CD4-positive, alpha-beta T cell treated with Interleukin-4 for 1 hour (primary cell): Measurements from ENCODE around the gene PIP5KL1.
"Not testable (repeated sequence)": the region's sequence is repeated elsewhere in the genome, so short reads cannot be mapped to it uniquely, and the experiment has no call there.

ENCODE experiments used
- DNase-seq, 2 donors: peaks; one replicate each; pipeline ENCODE4 v3.0.0-alpha.2; 2020 to 2022

PIP5KL1 gene

GRCh38 chr9:127885508-127886281 lies 44.9 kb downstream of the PIP5KL1 start:
- no peak for DNase-seq

DNA sequence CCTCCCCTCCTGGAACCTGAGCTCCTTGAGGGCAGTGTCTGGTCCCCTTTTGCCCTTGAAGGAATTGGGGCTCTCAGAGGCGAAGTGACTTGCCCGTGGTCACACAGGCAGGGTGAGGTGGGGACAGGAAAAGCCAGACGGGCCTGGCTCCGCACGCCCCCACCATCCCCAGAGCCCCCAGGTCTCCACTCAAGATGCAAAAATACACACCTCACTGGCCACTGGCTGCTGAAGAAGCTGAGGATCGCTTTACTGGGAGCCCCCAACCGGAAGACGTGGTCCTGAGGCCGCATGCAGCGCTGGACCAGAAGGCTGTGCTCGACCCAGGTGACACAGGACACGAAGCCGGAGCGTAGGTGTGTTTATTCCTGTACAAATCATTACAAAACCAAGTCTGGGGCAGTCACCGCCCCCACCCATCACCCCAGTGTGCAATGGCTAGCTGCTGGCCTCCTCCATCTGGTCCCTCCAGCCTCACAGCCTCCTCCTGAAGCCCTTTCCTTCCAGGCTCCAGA lies 45.5 kb downstream of the PIP5KL1 start:
- DNase-seq, result no peak

DNA sequence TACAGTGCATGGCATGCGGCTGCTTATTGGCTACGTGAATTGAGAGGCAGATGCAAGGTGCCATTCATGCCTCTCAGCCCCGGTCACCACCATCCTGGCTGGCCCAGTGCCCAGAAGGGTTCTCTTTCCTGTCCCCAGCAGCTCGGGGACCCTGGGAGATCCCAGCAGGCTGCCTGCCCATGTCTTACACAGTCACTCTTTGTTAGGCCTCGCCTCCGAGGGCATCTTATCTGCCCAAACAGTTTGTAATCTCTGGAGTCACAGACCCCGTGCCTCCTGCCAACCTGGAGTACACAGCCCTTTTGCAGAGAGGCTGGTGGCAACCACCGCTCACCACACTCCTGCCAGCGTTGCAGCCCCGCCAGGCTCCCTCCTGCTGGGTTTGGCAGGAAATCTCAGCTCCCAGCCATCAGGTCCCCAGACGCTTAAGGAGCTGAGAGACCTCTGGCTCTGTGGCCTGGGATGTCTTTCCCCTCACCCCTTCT lies 46.1 kb downstream of the PIP5KL1 start:
- DNase-seq, result no peak

DNA sequence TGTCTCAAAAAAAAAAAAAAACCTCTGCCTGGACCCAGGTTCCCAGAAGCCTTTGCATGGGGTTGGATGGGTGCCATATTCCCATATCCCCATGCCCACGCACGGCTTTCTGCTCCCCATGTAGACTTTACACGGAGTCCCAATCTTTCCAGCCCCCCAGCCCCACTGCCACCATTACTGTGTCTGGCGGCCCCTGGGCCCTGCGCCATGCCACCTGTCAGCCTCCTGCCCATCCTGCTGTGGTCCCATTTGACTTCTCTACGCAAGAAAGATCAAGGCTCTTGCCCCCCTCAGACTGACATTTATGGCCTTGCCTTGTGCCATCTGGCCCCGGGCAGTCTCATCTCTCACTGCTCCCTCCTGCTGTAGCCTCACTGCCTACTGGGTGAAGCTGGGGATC lies 46.6 kb downstream of the PIP5KL1 start:
- DNase-seq, result no peak

- not testable (repeated sequence) for DNase-seq
Observed at GRCh38 chr9:127881715-127882114, 48.9 kb downstream of the PIP5KL1 start.

- DNase-seq, result no peak
Observed at GRCh38 chr9:127880143-127880542, 50.4 kb downstream of the PIP5KL1 start.

GRCh38 chr9:127878652-127879390 lies 51.8 kb downstream of the PIP5KL1 start:
- no peak for DNase-seq

DNA sequence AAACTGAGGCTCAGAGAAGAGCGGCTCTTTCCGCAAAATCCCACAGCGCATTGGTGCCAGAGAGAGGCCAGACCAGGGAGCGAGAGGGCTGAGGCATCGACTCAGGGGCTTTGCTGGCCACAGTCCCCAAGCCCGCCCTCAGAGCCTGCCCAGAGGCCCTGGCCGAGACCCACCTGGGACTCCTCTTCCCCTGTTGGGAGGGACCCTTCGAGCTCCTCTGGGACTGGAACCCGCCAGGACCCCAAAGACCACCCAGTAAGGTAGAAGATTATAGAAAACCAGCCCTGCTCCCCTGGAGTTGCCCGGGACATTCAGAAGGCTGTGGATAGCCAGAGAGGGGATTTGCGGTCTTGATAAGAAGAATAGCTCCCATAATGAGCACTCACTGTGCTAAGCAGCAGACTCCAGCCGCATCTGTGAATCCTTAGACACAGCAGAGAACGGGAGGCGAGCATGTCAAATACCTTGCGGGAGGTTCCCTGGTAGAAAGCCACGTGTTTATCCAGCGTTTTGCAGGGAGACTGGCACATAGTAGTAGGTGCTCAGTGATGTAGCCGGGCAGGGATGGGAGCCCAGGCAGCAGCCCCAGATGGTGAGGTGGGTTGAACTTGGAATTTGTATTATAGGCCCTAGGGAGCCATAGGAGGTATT lies 52.5 kb downstream of the PIP5KL1 start:
- DNase-seq, result no peak

DNA sequence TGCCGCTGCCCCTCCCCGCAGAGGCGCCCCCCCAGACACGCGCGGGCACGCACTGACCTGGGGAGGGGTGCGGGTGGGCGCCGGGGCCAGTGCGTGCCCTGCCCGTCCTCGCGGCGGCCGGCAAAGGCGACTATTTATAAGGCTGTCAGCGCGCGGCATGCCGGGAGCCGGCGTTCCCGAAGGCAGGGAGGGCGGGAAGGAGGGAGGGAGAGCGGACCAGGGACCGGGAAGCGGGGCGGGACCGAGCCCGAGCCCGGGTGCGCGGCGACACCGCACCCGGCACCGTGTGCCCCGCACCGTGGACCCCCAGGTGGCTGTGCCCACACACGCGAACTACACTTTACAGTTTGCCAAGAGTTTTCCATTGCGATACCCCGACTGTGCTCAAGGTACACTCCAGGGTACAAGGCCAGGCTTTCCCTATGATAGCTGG lies 53.0 kb downstream of the PIP5KL1 start, which contains the start of gene AK1:
TSS of gene AK1 (minus strand) at position 110 of the 433 bp plus-strand sequence. CDS start 3,058 bp downstream, outside the sequence.
- no peak for DNase-seq

GRCh38 chr9:127876764-127877562 lies 53.6 kb downstream of the PIP5KL1 start:
- DNase-seq, result no peak

DNA sequence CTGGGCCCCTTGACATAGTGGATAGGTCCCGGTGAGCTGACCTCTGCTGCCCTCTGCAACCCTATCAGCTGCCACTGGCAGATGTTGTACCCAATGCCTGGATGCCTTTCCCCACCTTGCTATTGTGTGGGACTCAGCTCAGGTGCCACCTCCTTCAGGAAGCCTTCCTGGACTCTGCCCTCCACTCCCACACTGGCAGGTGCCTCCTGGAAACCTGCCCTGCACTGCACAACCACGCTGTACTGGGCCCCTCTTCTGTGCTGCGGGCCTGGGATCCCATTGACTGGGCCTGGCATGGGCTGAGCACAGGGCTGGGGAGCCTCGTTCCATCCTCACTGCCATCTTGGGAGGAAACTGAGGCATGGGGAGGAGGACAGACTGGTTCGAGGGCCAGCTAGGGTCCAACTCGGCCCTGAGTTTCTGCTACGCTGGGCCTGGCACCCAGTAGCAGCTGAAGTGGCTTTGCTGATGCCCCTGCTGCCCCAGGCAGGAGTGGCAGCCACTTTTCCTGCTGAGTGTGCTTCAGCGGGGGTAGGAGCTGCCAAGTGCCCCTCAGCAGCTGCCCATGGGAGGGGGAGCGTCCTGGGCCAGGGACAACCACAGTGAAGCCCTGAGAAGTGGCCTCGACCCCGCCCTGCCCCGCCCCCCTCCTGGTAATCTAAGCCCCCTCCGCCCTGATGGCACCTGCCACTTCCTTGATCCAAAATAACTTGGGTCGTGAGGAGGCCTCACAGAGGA lies 54.4 kb downstream of the PIP5KL1 start:
- no peak for DNase-seq

DNA sequence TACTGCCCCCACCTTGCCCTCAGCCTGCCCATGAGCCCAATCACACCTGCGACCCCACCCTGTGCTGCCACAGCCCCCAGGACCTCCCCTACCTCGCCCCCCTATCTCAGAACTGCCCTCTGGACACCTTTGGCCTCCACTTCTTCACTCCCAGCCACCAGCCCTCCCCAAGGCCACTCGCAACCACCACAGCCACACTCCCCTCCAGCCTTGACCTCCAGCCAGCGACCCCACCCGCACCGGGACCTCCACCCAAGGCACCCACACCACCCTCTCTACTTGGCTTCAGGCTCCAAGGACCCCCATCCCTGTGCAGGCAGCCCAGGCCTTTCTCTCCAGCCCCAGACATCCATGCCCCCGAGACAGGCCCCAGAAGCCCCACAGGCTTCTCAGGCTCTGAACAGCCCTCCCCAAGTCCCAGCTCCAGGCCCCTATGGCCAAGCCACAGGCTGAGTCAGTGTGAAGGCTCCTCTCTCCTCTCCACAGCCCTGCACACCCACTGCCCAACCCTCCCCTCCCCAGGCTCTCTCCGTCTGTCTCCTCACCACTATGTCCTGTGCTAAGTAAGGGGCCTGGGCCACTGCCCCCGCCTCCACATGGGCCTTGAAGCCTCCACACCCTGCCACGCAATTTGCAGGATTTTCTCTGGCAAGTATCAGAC lies 55.1 kb downstream of the PIP5KL1 start:
- no peak for DNase-seq

DNA sequence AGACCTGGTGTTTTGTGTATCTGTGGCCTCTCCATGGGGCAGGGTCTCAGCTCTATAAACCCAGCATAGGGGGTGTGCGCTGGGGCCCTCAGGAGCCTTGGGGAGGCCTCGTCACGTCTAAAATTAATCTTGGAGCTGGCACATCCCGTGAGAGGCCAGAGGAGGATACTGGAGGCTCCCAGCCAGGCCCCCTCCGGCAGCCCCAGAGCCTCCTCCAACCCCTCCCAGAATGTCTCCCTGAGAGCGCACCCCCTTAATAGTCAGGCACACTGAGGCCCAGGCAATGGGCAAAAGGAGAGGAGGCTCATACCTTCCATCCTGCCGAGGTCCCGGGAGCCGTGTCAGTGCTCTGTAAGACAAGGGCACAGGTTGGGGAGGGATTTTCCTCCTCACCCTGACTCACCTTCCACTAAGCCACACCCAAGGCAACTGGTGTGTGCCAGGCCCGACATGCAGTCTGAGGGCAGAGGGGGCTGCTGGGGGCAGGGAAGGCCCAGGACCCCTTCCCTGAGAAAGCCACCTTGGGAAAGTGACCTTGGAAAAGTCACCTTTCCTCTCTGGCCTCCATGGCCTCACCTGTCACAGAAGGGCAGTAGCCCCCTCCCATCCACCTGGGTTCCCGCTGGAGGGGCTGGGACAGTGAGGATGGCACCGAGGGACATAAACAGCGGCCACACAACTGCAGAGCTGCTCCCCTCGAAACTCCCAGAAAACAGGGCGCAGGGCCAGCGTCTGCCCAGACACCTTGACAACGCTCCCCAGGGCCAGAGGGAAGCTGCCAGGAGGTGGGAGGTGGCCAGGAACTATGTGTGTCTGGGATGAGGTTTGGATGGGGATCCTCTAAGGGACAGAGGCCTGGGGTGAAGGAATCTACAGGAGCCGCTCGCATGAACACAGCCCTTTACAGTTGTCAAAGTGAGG lies 56.0 kb downstream of the PIP5KL1 start:
- DNase-seq, result no peak

GRCh38 chr9:127873886-127874285 lies 56.7 kb downstream of the PIP5KL1 start:
- DNase-seq, result no peak

DNA sequence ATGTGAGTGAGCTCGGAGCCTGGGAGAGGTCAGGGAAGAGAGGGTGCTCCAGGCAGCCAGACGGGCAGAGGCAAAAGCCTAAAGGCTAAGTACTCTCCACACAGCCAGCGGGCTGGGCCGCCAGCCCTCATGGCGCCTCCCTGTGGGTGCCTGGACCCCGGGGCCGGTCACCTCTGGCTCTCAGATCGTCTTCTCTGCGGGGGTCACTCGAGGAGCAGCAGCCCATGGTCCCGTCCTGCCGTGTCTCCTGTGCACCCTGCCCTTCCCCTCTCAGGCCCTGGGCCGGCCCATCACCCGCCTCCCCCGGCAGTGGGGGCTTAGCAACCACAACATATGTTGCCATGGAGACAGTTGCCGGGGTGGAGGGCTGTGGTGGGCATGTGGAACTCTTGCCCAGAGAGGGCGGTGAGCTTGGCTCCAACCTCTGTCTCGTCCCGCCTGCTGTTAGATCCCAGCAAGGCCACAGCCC lies 57.3 kb downstream of the PIP5KL1 start:
- DNase-seq, result no peak

- no peak for DNase-seq
Observed at GRCh38 chr9:127872369-127873222, 58.0 kb downstream of the PIP5KL1 start.

- DNase-seq, result no peak
Observed at GRCh38 chr9:127871531-127871930, 59.0 kb downstream of the PIP5KL1 start.

DNA sequence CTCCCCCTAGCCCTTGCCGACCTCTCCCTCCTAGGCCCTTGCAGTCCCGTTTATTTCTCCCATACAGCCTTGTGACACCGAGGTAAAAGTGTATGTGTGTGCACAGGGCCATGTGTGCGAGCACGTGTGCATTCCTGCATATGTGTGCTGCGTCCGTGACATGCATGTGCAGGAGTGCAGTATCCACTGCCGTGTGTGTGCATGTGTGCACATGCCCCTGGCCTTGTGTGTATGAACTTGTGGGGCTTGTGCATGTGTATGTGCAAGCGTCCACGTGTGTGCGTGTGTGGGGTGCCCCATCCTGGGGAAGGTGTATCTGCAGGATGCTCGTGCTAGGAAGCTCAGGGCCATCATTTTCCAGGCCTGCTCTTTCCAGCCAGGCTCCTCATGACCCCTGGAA lies 59.7 kb downstream of the PIP5KL1 start:
- no peak for DNase-seq
